ENCODE data around the gene FGF12. TPM values are rescaled to one million over a fixed set of nuclear protein-coding genes. Genes with fewer than 3 reads are reported as not detected.

The FGF12 gene
- total RNA-seq, 1 donor from 2014 or later = 7.0 TPM

DNA sequence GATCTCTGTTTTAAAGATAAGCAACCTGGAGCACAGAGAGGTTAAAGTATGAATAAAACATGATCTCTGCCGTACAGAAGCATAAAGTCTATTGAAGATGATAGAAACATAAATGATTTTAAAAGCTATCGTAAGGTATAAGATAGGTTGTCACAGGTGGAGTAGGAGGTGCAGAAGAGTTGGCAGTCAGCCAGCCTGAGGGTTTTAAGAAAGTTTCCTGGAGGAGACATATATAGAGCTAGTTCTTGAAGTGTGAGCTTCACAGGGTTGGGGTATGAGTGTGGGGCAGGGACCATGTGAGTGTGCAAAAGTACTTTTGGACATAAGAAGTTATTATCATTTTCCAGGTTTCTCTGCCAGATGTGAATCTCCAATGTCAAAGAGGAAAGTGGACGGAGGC lies 3.9 kb upstream of the FGF12 start:
- no peak overlapping the region for H3K4me2 ChIP-seq
- H3K9me3 ChIP-seq (ENCODE audit: low read depth) = no peaks in the 10 kb centered on the region
- H4K20me1 ChIP-seq (ENCODE audit: low read depth) = no peaks in the 10 kb centered on the region
- H3K4me1 ChIP-seq = peaks cover 4% of the 10 kb centered on the region
- Mint-ChIP-seq H3K9me3 (no peaks in the 10 kb centered on the region), H3K4me3 (no peak overlapping the region), H3K27ac (no peak overlapping the region), H3K36me3 (no peaks in the 10 kb centered on the region), H3K27me3 (ENCODE audit: insufficient read depth, low read depth) (peaks cover 5% of the 10 kb centered on the region), H3K4me1 (peaks cover 13% of the 10 kb centered on the region)
- no peaks in the 10 kb centered on the region for H3K36me3 ChIP-seq
- no peaks in the 10 kb centered on the region for H3F3A ChIP-seq (ENCODE audit: low read depth)
- TF ChIP-seq, protein P1, sequence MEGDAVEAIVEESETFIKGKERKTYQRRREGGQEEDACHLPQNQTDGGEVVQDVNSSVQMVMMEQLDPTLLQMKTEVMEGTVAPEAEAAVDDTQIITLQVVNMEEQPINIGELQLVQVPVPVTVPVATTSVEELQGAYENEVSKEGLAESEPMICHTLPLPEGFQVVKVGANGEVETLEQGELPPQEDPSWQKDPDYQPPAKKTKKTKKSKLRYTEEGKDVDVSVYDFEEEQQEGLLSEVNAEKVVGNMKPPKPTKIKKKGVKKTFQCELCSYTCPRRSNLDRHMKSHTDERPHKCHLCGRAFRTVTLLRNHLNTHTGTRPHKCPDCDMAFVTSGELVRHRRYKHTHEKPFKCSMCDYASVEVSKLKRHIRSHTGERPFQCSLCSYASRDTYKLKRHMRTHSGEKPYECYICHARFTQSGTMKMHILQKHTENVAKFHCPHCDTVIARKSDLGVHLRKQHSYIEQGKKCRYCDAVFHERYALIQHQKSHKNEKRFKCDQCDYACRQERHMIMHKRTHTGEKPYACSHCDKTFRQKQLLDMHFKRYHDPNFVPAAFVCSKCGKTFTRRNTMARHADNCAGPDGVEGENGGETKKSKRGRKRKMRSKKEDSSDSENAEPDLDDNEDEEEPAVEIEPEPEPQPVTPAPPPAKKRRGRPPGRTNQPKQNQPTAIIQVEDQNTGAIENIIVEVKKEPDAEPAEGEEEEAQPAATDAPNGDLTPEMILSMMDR (IDR thresholded peaks at IDR 0.05) = no peak
- no peak for TF ChIP-seq EZH2 (IDR thresholded peaks at IDR 0.05)
- no peak for TF ChIP-seq EZH2phosphoT487 (IDR thresholded peaks at IDR 0.05)
- no peaks in the 10 kb centered on the region for H3K79me2 ChIP-seq (ENCODE audit: low read depth)
- DNase-seq (ENCODE audit: low spot score) = no peak
- H3K27ac ChIP-seq = no peak overlapping the region
- H2AFZ ChIP-seq (replicated peaks) = no peak overlapping the region
- H3K4me3 ChIP-seq = no peak overlapping the region
- no peak overlapping the region for H3K9ac ChIP-seq
- peaks cover 6% of the 10 kb centered on the region for H3K27me3 ChIP-seq

DNA sequence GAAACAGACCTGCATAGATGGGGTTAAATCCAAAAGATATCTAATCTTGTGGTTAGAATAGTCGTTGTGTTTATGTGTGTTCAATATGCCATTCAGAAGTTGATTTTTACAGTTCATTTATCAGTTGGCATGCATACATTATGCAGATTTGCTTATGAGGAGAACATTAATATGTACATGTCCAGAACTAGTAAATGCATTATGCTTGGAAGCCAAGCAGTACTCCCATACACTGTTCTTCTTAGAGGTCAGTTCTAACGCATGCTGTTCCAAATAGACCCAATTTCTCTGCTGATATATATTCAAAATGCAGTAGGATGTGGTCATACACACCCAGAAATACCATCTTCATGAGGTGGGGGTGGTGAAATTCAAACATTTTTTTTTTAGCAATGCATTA lies 956 bp downstream of the FGF12 start:
- Mint-ChIP-seq H3K27ac (no peak overlapping the region), H3K4me3 (no peak overlapping the region), H3K4me1 (peaks cover 13% of the 10 kb centered on the region), H3K36me3 (no peaks in the 10 kb centered on the region), H3K9me3 (no peaks in the 10 kb centered on the region), H3K27me3 (ENCODE audit: insufficient read depth, low read depth) (peaks cover 5% of the 10 kb centered on the region)
- no peaks in the 10 kb centered on the region for H3K79me2 ChIP-seq (ENCODE audit: low read depth)
- H3K4me2 ChIP-seq = peak overlapping the region; percentile 90
- TF ChIP-seq EZH2 (IDR thresholded peaks at IDR 0.05) = no peak
- TF ChIP-seq EZH2phosphoT487 (IDR thresholded peaks at IDR 0.05) = no peak
- TF ChIP-seq, protein P1 (IDR thresholded peaks at IDR 0.05) = no peak
- peaks cover 7% of the 10 kb centered on the region for H3K27me3 ChIP-seq
- H3K4me1 ChIP-seq = peaks cover 4% of the 10 kb centered on the region
- H3K27ac ChIP-seq = no peak overlapping the region
- no peaks in the 10 kb centered on the region for H3K9me3 ChIP-seq (ENCODE audit: low read depth)
- no peaks in the 10 kb centered on the region for H3F3A ChIP-seq (ENCODE audit: low read depth)
- H3K9ac ChIP-seq = no peak overlapping the region
- DNase-seq (ENCODE audit: low spot score) = no peak
- no peak overlapping the region for H3K4me3 ChIP-seq
- H4K20me1 ChIP-seq (ENCODE audit: low read depth) = no peaks in the 10 kb centered on the region
- no peaks in the 10 kb centered on the region for H3K36me3 ChIP-seq
- H2AFZ ChIP-seq (replicated peaks) = no peak overlapping the region

DNA sequence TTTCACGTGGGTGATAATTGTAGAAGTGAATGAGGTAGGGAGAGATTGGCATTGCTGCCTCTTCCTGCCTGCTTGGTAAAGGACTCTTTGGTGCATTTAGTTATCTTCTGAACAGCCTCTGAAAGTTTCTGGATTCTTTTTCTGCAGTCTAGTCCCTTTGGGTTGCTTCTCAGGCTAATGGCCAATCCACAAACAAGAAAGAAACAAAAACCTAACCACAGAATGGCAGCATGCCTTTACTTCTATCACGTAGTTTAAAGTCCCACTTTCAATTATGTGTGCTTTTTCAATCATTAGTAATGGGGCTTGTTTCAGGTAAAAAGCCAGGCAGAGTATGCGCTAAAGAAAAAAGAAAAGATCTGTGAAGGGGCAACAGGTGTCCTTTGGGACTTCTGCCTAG lies 7.4 kb downstream of the FGF12 start:
- Histone ChIP-seq H2AFZ (replicated peaks) (no peak overlapping the region), H3K4me3 (no peak overlapping the region), H3K36me3 (no peaks in the 10 kb centered on the region), H3K27me3 (no peaks in the 10 kb centered on the region), H3K4me2 (no peak overlapping the region), H3F3A (ENCODE audit: low read depth) (no peaks in the 10 kb centered on the region), H3K27ac (no peak overlapping the region), H3K4me1 (peaks cover 4% of the 10 kb centered on the region), H3K9me3 (ENCODE audit: low read depth) (no peaks in the 10 kb centered on the region), H3K9ac (no peak overlapping the region), H3K79me2 (ENCODE audit: low read depth) (no peaks in the 10 kb centered on the region), H4K20me1 (ENCODE audit: low read depth) (no peaks in the 10 kb centered on the region)
- no peaks in the 10 kb centered on the region for H3K27me3 Mint-ChIP-seq (ENCODE audit: insufficient read depth, low read depth)
- no peak for TF ChIP-seq EZH2 (IDR thresholded peaks at IDR 0.05)
- TF ChIP-seq, protein P1 (IDR thresholded peaks at IDR 0.05) = no peak
- no peak for TF ChIP-seq EZH2phosphoT487 (IDR thresholded peaks at IDR 0.05)
- H3K27ac Mint-ChIP-seq = no peak overlapping the region
- no peaks in the 10 kb centered on the region for H3K4me1 Mint-ChIP-seq
- no peak overlapping the region for H3K4me3 Mint-ChIP-seq
- H3K9me3 Mint-ChIP-seq = no peaks in the 10 kb centered on the region
- DNase-seq (ENCODE audit: low spot score) = no peak
- H3K36me3 Mint-ChIP-seq = no peaks in the 10 kb centered on the region
